ENCODE measurements around the gene ANKS1B. TPM values are rescaled to one million over a fixed set of nuclear protein-coding genes. Genes with fewer than 3 reads are reported as not detected.

ANKS1B gene
- total RNA-seq, 1 donor from 2014 or later = 2.4 TPM

GRCh38 chr12:99213047-99213446 lies 771.7 kb downstream of the ANKS1B start:
- H2AFZ ChIP-seq (ENCODE audit: low read depth, low read length) = no peak overlapping the region
- H4K20me1 ChIP-seq (ENCODE audit: insufficient read depth, low read length) = no peaks in the 10 kb centered on the region
- no peak for TF ChIP-seq EZH2 (IDR thresholded peaks at IDR 0.05; ENCODE audit: insufficient read depth, low read length)
- TF ChIP-seq CTCF (IDR thresholded peaks at IDR 0.05; ENCODE audit: insufficient read depth, low read depth, low read length) = no peak
- Mint-ChIP-seq H3K27ac (ENCODE audit: unreplicated experiment) (no peak overlapping the region), H3K4me3 (ENCODE audit: unreplicated experiment) (no peak overlapping the region), H3K4me1 (ENCODE audit: low read depth, unreplicated experiment) (no peaks in the 10 kb centered on the region), H3K9me3 (ENCODE audit: unreplicated experiment) (peaks cover 25% of the 10 kb centered on the region), H3K36me3 (ENCODE audit: low read depth, unreplicated experiment) (no peaks in the 10 kb centered on the region), H3K27me3 (ENCODE audit: low read depth, unreplicated experiment) (no peaks in the 10 kb centered on the region)
- no peaks in the 10 kb centered on the region for H3K4me1 ChIP-seq (ENCODE audit: insufficient read depth, low read length)
- H3K79me2 ChIP-seq (ENCODE audit: insufficient read depth, low read length) = no peaks in the 10 kb centered on the region
- no peaks in the 10 kb centered on the region for H3K36me3 ChIP-seq (ENCODE audit: insufficient read depth, low read length)
- no peak overlapping the region for H3K4me2 ChIP-seq (ENCODE audit: low read length)
- FAIRE-seq = no peak
- no peak for DNase-seq (ENCODE audit: low read depth)
- H3K27ac ChIP-seq (ENCODE audit: low read depth, low read length) = no peak overlapping the region
- no peaks in the 10 kb centered on the region for H3K27me3 ChIP-seq (ENCODE audit: insufficient read depth, low read length)
- no peak overlapping the region for H3K9ac ChIP-seq (ENCODE audit: low read length)
- no peaks in the 10 kb centered on the region for H3K9me3 ChIP-seq (ENCODE audit: insufficient read depth, low read depth, low read length)
- no peak overlapping the region for H3K4me3 ChIP-seq (ENCODE audit: insufficient read depth, low read depth, low read length)

GRCh38 chr12:99212275-99212674 lies 772.5 kb downstream of the ANKS1B start:
- H3K9ac ChIP-seq (ENCODE audit: low read length) = no peak overlapping the region
- no peak overlapping the region for H3K4me3 ChIP-seq (ENCODE audit: insufficient read depth, low read depth, low read length)
- no peaks in the 10 kb centered on the region for H4K20me1 ChIP-seq (ENCODE audit: insufficient read depth, low read length)
- no peaks in the 10 kb centered on the region for H3K36me3 Mint-ChIP-seq (ENCODE audit: low read depth, unreplicated experiment)
- no peaks in the 10 kb centered on the region for H3K4me1 ChIP-seq (ENCODE audit: insufficient read depth, low read length)
- H3K4me3 Mint-ChIP-seq (ENCODE audit: unreplicated experiment) = no peak overlapping the region
- no peaks in the 10 kb centered on the region for H3K4me1 Mint-ChIP-seq (ENCODE audit: low read depth, unreplicated experiment)
- TF ChIP-seq EZH2 (IDR thresholded peaks at IDR 0.05; ENCODE audit: insufficient read depth, low read length) = no peak
- no peak for TF ChIP-seq CTCF (IDR thresholded peaks at IDR 0.05; ENCODE audit: insufficient read depth, low read depth, low read length)
- no peaks in the 10 kb centered on the region for H3K9me3 ChIP-seq (ENCODE audit: insufficient read depth, low read depth, low read length)
- H3K36me3 ChIP-seq (ENCODE audit: insufficient read depth, low read length) = no peaks in the 10 kb centered on the region
- FAIRE-seq (no peak), DNase-seq (ENCODE audit: low read depth) (no peak)
- no peak overlapping the region for H2AFZ ChIP-seq (ENCODE audit: low read depth, low read length)
- H3K27ac Mint-ChIP-seq (ENCODE audit: unreplicated experiment) = no peak overlapping the region
- H3K4me2 ChIP-seq (ENCODE audit: low read length) = no peak overlapping the region
- peaks cover 25% of the 10 kb centered on the region for H3K9me3 Mint-ChIP-seq (ENCODE audit: unreplicated experiment)
- H3K27me3 ChIP-seq (ENCODE audit: insufficient read depth, low read length) = no peaks in the 10 kb centered on the region
- no peaks in the 10 kb centered on the region for H3K79me2 ChIP-seq (ENCODE audit: insufficient read depth, low read length)
- H3K27me3 Mint-ChIP-seq (ENCODE audit: low read depth, unreplicated experiment) = no peaks in the 10 kb centered on the region
- H3K27ac ChIP-seq (ENCODE audit: low read depth, low read length) = no peak overlapping the region

GRCh38 chr12:99205111-99205510 lies 779.6 kb downstream of the ANKS1B start:
- Histone ChIP-seq H3K4me2 (ENCODE audit: low read length) (no peak overlapping the region), H3K9ac (ENCODE audit: low read length) (no peak overlapping the region), H3K36me3 (ENCODE audit: insufficient read depth, low read length) (no peaks in the 10 kb centered on the region), H3K9me3 (ENCODE audit: insufficient read depth, low read depth, low read length) (no peaks in the 10 kb centered on the region), H4K20me1 (ENCODE audit: insufficient read depth, low read length) (no peaks in the 10 kb centered on the region), H3K27ac (ENCODE audit: low read depth, low read length) (no peak overlapping the region), H3K4me1 (ENCODE audit: insufficient read depth, low read length) (no peaks in the 10 kb centered on the region), H3K4me3 (ENCODE audit: insufficient read depth, low read depth, low read length) (no peak overlapping the region), H2AFZ (ENCODE audit: low read depth, low read length) (no peak overlapping the region), H3K79me2 (ENCODE audit: insufficient read depth, low read length) (no peaks in the 10 kb centered on the region), H3K27me3 (ENCODE audit: insufficient read depth, low read length) (no peaks in the 10 kb centered on the region)
- DNase-seq (ENCODE audit: low read depth) = no peak
- H3K27me3 Mint-ChIP-seq (ENCODE audit: low read depth, unreplicated experiment) = no peaks in the 10 kb centered on the region
- no peaks in the 10 kb centered on the region for H3K36me3 Mint-ChIP-seq (ENCODE audit: low read depth, unreplicated experiment)
- H3K27ac Mint-ChIP-seq (ENCODE audit: unreplicated experiment) = no peak overlapping the region
- no peak for FAIRE-seq
- TF ChIP-seq EZH2 (IDR thresholded peaks at IDR 0.05; ENCODE audit: insufficient read depth, low read length) = no peak
- TF ChIP-seq CTCF (IDR thresholded peaks at IDR 0.05; ENCODE audit: insufficient read depth, low read depth, low read length) = no peak
- no peak overlapping the region for H3K4me3 Mint-ChIP-seq (ENCODE audit: unreplicated experiment)
- peaks cover 7% of the 10 kb centered on the region for H3K4me1 Mint-ChIP-seq (ENCODE audit: low read depth, unreplicated experiment)
- H3K9me3 Mint-ChIP-seq (ENCODE audit: unreplicated experiment) = peaks cover 8% of the 10 kb centered on the region
